GM12878 (cell line): Measurements from ENCODE around the gene CSAD. TPM values are rescaled to one million over a fixed set of nuclear protein-coding genes. Genes with fewer than 3 reads are reported as not detected.

Experiments
- ATAC-seq: fragments of 200-7000 bp; cut with Tn5 transposase; 3 replicates; pipeline ENCODE4 v1.9.1; 2020; ENCODE audit warnings: mild to moderate bottlenecking, moderate library complexity
- BruUV-seq: library from RNA; stranded (reverse); fragments of 400-500 nt; replicated peaks from 2 replicates; lab custom pipeline; 2021; lab: Mats Ljungman, UMichigan
- CTCF ChIA-PET: fragments of 300-600 bp; sonication (Branson Sonifier 250); formaldehyde crosslinking; extraction: SDS; loops from one replicate; lab custom pipeline; 2021; ENCODE audit warnings: inconsistent platforms; lab: Yijun Ruan, JAX
- POLR2A ChIA-PET: fragments of 350-600 bp; formaldehyde crosslinking; extraction: SDS; loops from one replicate; lab custom pipeline; 2021; ENCODE audit warnings: inconsistent platforms; lab: Charles Lee
- RAD21 ChIA-PET: fragments of 300-600 bp; sonication (Branson Sonifier 250); formaldehyde crosslinking; loops from one replicate; lab custom pipeline; 2023; ENCODE audit warnings: antibody characterized with exemption; ENCODE audit not compliant: unreplicated experiment; lab: Charles Lee
- SMC1A ChIA-PET: fragments of 300-600 bp; sonication (Branson Sonifier 250); formaldehyde crosslinking; loops from one replicate; lab custom pipeline; 2023; ENCODE audit not compliant: unreplicated experiment, uncharacterized antibody; lab: Charles Lee
- DNase-seq: peaks from one replicate; pipeline ENCODE4 v3.0.0-alpha.2; 2011; ENCODE audit warnings: low read depth, low spot score
- FAIRE-seq: peaks from 3 replicates; lab custom pipeline; 2011; peaks lifted over from hg19 to GRCh38; lab: Jason Lieb, UNC
- H2AFZ ChIP-seq: 2 replicates; pipeline ENCODE4 v1.6.0; 2011; ENCODE audit warnings: low read depth, low read length, control low read depth; ENCODE audit not compliant: control insufficient read depth
- H3K27ac ChIP-seq: 2 replicates; pipeline ENCODE4 v1.5.1; 2011; ENCODE audit warnings: control low read depth; ENCODE audit not compliant: control insufficient read depth, insufficient read depth
- H3K27me3 ChIP-seq, 2 experiments: replicated peaks in 1 of 2; 2 replicates each; pipeline versions ENCODE4 v1.6.0 to v1.6.1; 2011; ENCODE audit warnings: low read length in 1 of 2; ENCODE audit not compliant: control insufficient read depth in 2 of 2, insufficient read depth in 2 of 2
- H3K36me3 ChIP-seq, 2 experiments: 2 replicates each; pipeline ENCODE4 v1.5.1; 2011; ENCODE audit warnings: low read length in 1 of 2; ENCODE audit not compliant: control insufficient read depth in 2 of 2, insufficient read depth in 2 of 2
- H3K4me1 ChIP-seq: 2 replicates; pipeline ENCODE4 v1.6.1; 2011; ENCODE audit warnings: mild to moderate bottlenecking, low read length, moderate library complexity, mixed read lengths; ENCODE audit not compliant: control insufficient read depth, insufficient read depth
- H3K4me2 ChIP-seq: 2 replicates; pipeline ENCODE4 v1.6.0; 2011; ENCODE audit warnings: control low read depth; ENCODE audit not compliant: control insufficient read depth, insufficient read depth
- H3K4me3 ChIP-seq: fragments of 200-600 bp; sonication (generic); 2 replicates; pipeline ENCODE4 v1.5.1; 2016
- H3K79me2 ChIP-seq: 2 replicates; pipeline ENCODE4 v1.6.0; 2011; ENCODE audit warnings: low read length; ENCODE audit not compliant: control insufficient read depth, insufficient read depth
- H3K9ac ChIP-seq: 2 replicates; pipeline ENCODE4 v1.8.0; 2011; ENCODE audit warnings: low read length, control low read depth, mixed read lengths; ENCODE audit not compliant: control insufficient read depth, insufficient read depth
- H3K9me3 ChIP-seq: replicated peaks from 3 replicates; pipeline ENCODE4 v1.5.1; 2011; ENCODE audit warnings: mild to moderate bottlenecking, low read length; ENCODE audit not compliant: control insufficient read depth, insufficient read depth
- H4K20me1 ChIP-seq: 2 replicates; pipeline ENCODE4 v1.6.0; 2011; ENCODE audit not compliant: control insufficient read depth, insufficient read depth
- SMARCA5 ChIP-seq: fragments of 450-650 bp; IDR thresholded peaks from 2 replicates; pipeline ENCODE4 v1.6.1; 2017; ENCODE audit warnings: mild to moderate bottlenecking
- SMC3 ChIP-seq: IDR thresholded peaks from 2 replicates; pipeline ENCODE4 v1.6.1; 2011; ENCODE audit warnings: low read length, improper control_type of control experiment, borderline replicate concordance
- SUZ12 ChIP-seq: fragments of 200-600 bp; sonication (generic); IDR thresholded peaks from one replicate; pipeline ENCODE4 v1.6.1; 2018; ENCODE audit warnings: antibody characterized with exemption, mild to moderate bottlenecking; ENCODE audit not compliant: unreplicated experiment
- TAF1 ChIP-seq: IDR thresholded peaks from 2 replicates; pipeline ENCODE4 v1.6.1; 2011; ENCODE audit warnings: mild to moderate bottlenecking, low read depth, low read length, borderline replicate concordance
- TCF3 ChIP-seq: IDR thresholded peaks from 2 replicates; pipeline ENCODE4 v1.6.1; 2012; ENCODE audit warnings: low read depth, mild to moderate bottlenecking, low read length, borderline replicate concordance; ENCODE audit not compliant: insufficient read depth
- ZBTB33 ChIP-seq: fragments of 450-650 bp; IDR thresholded peaks from 2 replicates; pipeline ENCODE4 v1.6.1; 2017; ENCODE audit warnings: mild to moderate bottlenecking
- WGBS: methylation state at CpG from one replicate; pipeline ENCODE4 v1.1.6; 2016; ENCODE audit warnings: low lambda C conversion rate; ENCODE audit not compliant: insufficient replicate concordance, insufficient coverage; ENCODE audit errors: missing lambda C conversion rate; 5-methylcytosine and 5-hydroxymethylcytosine counted together
- in situ Hi-C: fragments of 300-500 bp; cut with MboI; formaldehyde crosslinking; loops from 9 replicates; pipeline ENCODE4 v1.14.3; 2018; ENCODE audit warnings: mixed read lengths
- intact Hi-C: fragments of 100-400 bp; cut with micrococcal nuclease; formaldehyde crosslinking; loops from one replicate; pipeline ENCODE4 v1.14.2; 2022; ENCODE audit not compliant: unreplicated experiment
- polyA plus RNA-seq, 11 experiments: library from polyadenylated mRNA; depleted of rRNA in 4 of 11; unstranded in 6 of 11; stranded (reverse) in 5 of 11; fragments of >200 nt; fragmentation: Nextera tagmentation in 4 of 11; fragmentation: Illumina TruSeq in 1 of 11; extraction: Ambion mirVana in 4 of 11; extraction: Trizol in 1 of 11; gene quantifications; 1 replicate in 1 of 11; 2 replicates in 10 of 11; pipeline versions ENCODE4 v1.2.1 to v1.2.3, GENCODE V29; 2011 to 2016; ENCODE audit warnings: inconsistent platforms in 2 of 11, missing spikeins in 2 of 11, low read depth in 1 of 11
- total RNA-seq, 4 experiments: library from RNA; depleted of rRNA in 3 of 4; stranded (reverse); fragments of >200 nt in 3 of 4; fragmentation: Illumina TruSeq in 1 of 4; extraction: Trizol in 1 of 4; gene quantifications; 2 replicates each; pipeline versions ENCODE4 v1.2.1 to v1.2.3, GENCODE V29; 2013 to 2021

Gene CSAD
- total and polyA plus RNA-seq, 10 of the 15 experiments (the other 5 are each of a cell fraction or from before 2014, with no cell fraction given), result 1.1 to 20.4 (median 6.2) TPM

DNA sequence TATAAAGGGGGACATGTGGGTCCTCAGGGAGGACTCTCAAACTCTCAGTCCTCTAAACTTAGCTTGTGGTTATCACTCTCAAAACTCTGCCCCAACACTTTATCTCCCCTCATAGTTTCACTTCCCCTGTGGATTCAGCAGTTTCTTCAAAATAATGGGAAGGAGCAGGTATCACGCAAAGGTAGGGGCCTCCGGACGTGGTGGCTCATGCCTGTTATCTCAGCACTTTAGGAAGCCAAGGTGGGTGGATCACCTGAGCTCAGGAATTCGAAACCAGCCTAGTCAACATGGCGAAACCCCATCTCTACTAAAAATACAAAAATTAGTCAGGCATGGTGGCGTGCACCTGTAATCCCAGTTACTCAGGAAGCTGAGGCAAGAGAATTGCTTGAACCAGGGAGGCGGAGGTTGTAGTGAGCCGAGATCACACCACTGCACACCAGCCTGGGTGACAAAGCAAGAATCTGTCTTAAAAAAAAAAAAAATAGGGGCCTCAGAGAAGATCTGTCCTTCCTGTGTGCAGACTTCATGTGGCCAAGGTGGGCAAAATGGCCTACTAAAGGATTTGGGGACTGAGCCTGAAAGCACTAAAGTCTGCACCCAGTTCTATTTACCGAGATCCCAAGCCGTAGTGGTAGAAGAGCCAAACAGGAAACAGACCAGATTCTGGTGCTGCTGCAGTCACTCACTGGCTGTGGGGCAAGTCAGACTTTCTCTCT, 19.9 kb upstream of the CSAD start (continued):
- TF ChIP-seq SMC3, result no peak
- TF ChIP-seq ZBTB33, result no peak
- no peak for TF ChIP-seq TCF3

GRCh38 chr12:53200107-53200457, 19.4 kb upstream of the CSAD start:
- Histone ChIP-seq H2AFZ (no peak overlapping the region), H3K4me3 (peak overlapping the region; percentile 90), H4K20me1 (no peaks in the 10 kb centered on the region), H3K4me2 (peak overlapping the region; percentile 84), H3K27me3 (no peaks in the 10 kb centered on the region), H3K4me1 (peaks cover 47% of the 10 kb centered on the region), H3K79me2 (peaks cover 55% of the 10 kb centered on the region), H3K9me3 (no peaks in the 10 kb centered on the region), H3K36me3 (peaks cover 25 to 38% of the 10 kb centered on the region in 2 experiments)
- POLR2A ChIA-PET, result interaction anchor here (0.5 to 5.1 kb wide), 8 partner anchors 9 to 134 kb away, joined by 3 to 47 read pairs (median 6); partner anchors contain the start of genes CSAD, ITGB7 and ZNF740
- CTCF ChIA-PET, result interaction anchor here (0.6 to 7.7 kb wide), 8 partner anchors 11 to 121 kb away, joined by 3 to 78 read pairs (median 16); partner anchors contain the start of genes AAAS, CSAD, ITGB7 and PFDN5
- no peak for DNase-seq
- SMC1A ChIA-PET, result interaction anchor here (0.9 to 3.0 kb wide), 9 partner anchors 9 to 121 kb away, joined by 3 to 36 read pairs (median 5); partner anchors contain the start of genes AAAS, CSAD and ZNF740
- in situ Hi-C loops, result no loop called here
- BruUV-seq, result no TSS peak
- RAD21 ChIA-PET, result interaction anchor here (0.7 to 3.6 kb wide), 10 partner anchors 10 to 68 kb away, joined by 3 to 26 read pairs (median 4); partner anchors contain the start of genes CSAD, ESPL1 and ZNF740
- FAIRE-seq, result no peak
- intact Hi-C loops, result loop anchor here (2.0 kb wide), 1 partner anchor 19 kb away; the partner anchor contains the start of genes CSAD and ZNF740
- ATAC-seq, result peak; percentile 23
- TF ChIP-seq SMARCA5 (peak; percentile 42; the same call in 1 of the 2 replicates), SUZ12 (no peak), TAF1 (no peak)
- TF ChIP-seq, all 136 proteins: peak for 1
- H3K9ac ChIP-seq, result no peak overlapping the region; the same call in none of the 2 replicates
- peak overlapping the region; percentile 69 for H3K27ac ChIP-seq
- WGBS, result 13% methylated on average over 2 of the region's 2 CpGs
